OCI-M1 (cell line): ENCODE measurements around the gene ACSL5.
"Not testable (repeated sequence)": the region's sequence is repeated elsewhere in the genome, so short reads cannot be mapped to it uniquely, and the experiment has no call there.

Source experiments
- DNase-seq: peaks from one replicate; lab custom pipeline; 2025; lab: John Stamatoyannopoulos, UW

ACSL5 gene

GRCh38 chr10:112375721-112376395 lies 1.9 kb downstream of the ACSL5 start:
- peak; percentile 92 for DNase-seq

GRCh38 chr10:112376396-112376790 lies 2.5 kb downstream of the ACSL5 start:
- DNase-seq: peak; percentile 68

- not testable (repeated sequence) for DNase-seq
These were observed 3.2 kb downstream of the ACSL5 start for GRCh38 chr10:112377116-112377515.

GRCh38 chr10:112379635-112380296 lies 5.8 kb downstream of the ACSL5 start:
- no peak for DNase-seq

- no peak for DNase-seq
These were observed 8.8 kb downstream of the ACSL5 start for GRCh38 chr10:112382515-112383235.

GRCh38 chr10:112383325-112383724 lies 9.4 kb downstream of the ACSL5 start:
- DNase-seq: peak; percentile 94

GRCh38 chr10:112384141-112384540 lies 10.2 kb downstream of the ACSL5 start:
- DNase-seq: no peak

GRCh38 chr10:112385201-112385600 lies 11.3 kb downstream of the ACSL5 start:
- DNase-seq: no peak

- not testable (repeated sequence) for DNase-seq
These were observed 14.1 kb downstream of the ACSL5 start for GRCh38 chr10:112388056-112388455.

- DNase-seq: no peak
These were observed 14.6 kb downstream of the ACSL5 start for GRCh38 chr10:112388548-112388947.

- no peak for DNase-seq
These were observed 15.4 kb downstream of the ACSL5 start for GRCh38 chr10:112389271-112389822.

- DNase-seq: no peak
These were observed 16.3 kb downstream of the ACSL5 start for GRCh38 chr10:112390125-112390703.

- DNase-seq: no peak
These were observed 19.4 kb downstream of the ACSL5 start for GRCh38 chr10:112393341-112393740.

- DNase-seq: no peak
These were observed 19.9 kb downstream of the ACSL5 start for GRCh38 chr10:112393827-112394226.

GRCh38 chr10:112394475-112394875 lies 20.6 kb downstream of the ACSL5 start:
- no peak for DNase-seq

- no peak for DNase-seq
These were observed 22.1 kb downstream of the ACSL5 start for GRCh38 chr10:112395809-112396530.

GRCh38 chr10:112397592-112397991 lies 23.7 kb downstream of the ACSL5 start:
- DNase-seq: no peak

- no peak for DNase-seq
These were observed 29.0 kb downstream of the ACSL5 start for GRCh38 chr10:112402917-112403316.

GRCh38 chr10:112404617-112405016 lies 30.7 kb downstream of the ACSL5 start:
- DNase-seq: no peak

GRCh38 chr10:112406806-112407205 lies 32.9 kb downstream of the ACSL5 start:
- DNase-seq: not testable (repeated sequence)

GRCh38 chr10:112407696-112408095 lies 33.8 kb downstream of the ACSL5 start:
- no peak for DNase-seq

- no peak for DNase-seq
These were observed 35.4 kb downstream of the ACSL5 start for GRCh38 chr10:112409299-112409698.
